NCI-H345 treated with DMSO at 0.1 percent for 48 hours (cell line): ENCODE data around the gene CNNM3.
A peak's percentile ranks its signal among the peaks of the same experiment; 100 is the strongest.
"Not testable (repeated sequence)": the region's sequence is repeated elsewhere in the genome, so short reads cannot be mapped to it uniquely, and the experiment has no call there.

ENCODE experiments used
- DNase-seq: peaks from one replicate; lab custom pipeline; 2025; ENCODE audit not compliant: unreplicated experiment; lab: John Stamatoyannopoulos, UW

Gene CNNM3

DNA sequence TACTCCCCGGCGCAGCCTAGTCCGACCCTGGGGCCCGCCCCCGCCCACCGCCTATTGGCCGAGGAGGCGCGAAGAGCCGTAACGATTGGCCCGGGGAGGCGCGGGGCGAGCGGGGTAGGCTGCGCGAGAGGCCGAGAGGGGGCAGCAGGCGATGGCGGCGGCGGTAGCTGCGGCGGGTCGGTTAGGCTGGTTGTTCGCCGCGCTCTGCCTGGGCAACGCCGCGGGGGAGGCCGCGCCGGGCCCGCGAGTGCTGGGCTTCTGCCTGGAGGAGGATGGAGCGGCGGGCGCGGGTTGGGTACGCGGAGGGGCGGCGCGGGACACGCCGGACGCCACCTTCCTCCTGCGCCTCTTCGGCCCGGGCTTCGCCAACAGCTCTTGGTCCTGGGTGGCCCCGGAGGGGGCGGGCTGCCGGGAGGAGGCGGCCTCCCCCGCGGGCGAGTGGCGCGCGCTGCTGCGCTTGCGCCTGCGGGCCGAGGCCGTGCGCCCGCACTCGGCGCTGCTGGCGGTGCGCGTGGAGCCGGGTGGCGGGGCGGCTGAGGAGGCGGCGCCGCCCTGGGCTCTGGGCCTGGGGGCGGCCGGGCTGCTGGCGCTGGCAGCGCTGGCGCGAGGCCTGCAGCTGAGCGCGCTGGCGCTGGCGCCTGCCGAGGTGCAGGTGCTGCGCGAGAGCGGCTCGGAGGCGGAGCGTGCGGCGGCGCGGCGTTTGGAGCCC lies at the start of gene CNNM3:
CNNM3 (plus strand) TSS at position 142 of the 709 bp plus-strand sequence; CDS start at position 152, 10 bp downstream.
- peak; percentile 86 for DNase-seq

DNA sequence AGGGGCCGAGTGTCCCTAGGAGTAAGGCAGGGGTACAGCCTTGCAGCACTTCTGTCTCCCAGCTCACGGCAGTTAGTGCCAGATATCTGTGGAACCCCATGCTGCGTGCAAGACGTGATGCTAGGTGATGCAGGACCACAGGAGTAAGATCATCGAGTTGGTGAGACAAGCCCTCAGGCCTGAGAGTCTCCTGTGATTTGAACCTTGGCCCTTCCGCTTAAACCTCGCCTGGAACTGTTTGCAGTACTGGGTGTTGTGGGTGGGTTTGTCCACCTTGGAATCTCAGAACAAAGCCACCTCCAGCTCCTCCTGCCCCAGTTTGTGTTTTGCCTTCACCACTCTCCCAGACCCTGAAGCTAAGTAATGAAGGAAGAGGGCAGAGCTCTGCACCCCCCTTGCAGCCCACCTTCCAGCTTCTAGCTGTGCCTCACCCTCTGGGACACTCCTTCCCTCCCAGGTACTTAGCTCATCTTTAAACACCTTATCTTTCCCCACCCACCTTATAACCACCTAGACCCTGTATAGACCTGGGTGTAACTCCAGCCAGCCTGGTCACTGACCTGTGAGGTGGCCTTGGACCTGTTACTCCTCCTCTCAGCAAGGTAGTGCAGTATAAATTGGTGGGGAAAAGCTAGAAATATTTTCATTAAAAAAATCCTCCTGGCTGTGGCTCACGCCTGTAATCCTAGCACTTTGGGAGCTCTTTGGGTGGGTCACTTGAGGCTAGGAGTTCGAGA lies 48.8 kb upstream of the CNNM3 start:
- DNase-seq, result no peak

DNA sequence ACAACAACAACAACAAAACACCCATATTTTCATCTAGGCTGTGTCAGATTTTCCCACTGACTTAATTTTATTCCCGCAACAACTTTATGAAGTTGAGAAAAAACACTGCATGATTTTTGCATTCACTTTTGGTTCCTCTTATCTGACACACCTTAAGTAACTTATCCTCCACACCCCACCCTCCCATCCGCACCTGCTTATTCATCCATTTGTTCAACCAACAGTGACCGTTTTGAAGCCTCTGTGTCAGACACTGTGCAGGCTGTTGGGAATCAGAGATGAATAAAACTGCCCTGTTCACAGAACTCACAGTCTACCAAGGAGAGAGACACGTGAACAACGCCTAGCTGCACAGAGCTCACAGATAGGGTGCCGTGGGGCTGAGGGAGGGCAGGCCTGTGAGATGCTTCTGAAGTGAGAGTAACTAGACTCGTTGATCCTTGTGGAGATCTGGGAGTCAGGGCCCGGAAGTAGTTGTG lies 47.9 kb upstream of the CNNM3 start:
- no peak for DNase-seq

DNA sequence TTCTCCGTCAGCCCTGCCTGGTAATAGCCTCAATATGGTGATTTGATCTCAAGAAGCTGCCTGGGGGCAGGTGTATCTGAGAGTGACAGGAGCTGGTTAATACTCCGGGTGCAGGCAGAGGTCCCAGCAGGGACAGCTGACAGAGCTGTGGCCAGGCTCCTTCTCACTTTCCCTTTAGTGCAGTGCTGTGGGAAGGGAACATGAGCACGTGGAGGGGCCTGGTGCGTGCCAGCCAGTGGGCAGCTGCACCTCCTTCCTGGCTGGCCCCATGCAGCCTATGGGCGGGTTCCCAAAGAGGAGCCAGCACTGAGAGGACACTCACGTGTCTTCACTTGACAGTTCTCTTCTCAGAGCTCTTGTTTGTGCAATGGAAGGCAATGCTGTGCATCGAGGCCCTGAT lies 46.3 kb upstream of the CNNM3 start:
- no peak for DNase-seq

DNA sequence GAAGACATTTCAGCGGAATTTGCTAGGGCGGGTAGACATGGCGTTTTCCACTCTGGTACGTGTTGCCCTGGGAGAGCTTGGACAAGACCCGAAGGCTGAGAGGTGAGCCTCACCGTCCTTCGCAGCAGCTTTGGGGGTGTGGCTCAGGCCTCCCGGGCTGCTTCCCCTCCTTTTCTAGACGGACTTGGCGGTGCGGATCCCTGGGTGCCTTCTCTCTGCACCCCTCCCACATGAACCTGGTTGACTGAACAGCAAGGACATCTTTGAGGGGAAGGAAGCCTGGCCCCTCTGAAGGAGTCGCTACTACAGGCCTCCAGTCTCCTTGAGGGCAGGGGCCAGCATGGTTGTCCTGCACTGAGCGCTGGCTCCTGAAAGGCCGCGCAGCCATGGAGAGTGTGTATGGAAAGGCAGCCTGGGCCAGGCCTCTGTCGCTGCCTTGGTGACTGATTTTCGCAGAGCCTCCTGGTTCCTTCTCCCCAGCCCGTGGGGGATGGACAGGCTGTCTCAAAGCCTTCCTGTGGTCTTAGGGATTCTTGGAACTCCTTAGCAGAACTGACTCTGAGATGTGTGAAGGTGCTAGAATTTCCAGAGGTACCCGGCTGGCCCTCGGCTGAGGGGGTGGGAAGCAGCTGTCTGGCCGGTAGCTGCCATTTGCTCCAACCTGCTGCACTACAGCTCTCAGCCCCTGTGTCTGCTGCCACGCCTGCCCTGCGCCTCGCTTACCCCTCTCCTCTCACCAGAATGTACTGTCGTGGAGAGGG lies 45.4 kb upstream of the CNNM3 start:
- no peak for DNase-seq

DNA sequence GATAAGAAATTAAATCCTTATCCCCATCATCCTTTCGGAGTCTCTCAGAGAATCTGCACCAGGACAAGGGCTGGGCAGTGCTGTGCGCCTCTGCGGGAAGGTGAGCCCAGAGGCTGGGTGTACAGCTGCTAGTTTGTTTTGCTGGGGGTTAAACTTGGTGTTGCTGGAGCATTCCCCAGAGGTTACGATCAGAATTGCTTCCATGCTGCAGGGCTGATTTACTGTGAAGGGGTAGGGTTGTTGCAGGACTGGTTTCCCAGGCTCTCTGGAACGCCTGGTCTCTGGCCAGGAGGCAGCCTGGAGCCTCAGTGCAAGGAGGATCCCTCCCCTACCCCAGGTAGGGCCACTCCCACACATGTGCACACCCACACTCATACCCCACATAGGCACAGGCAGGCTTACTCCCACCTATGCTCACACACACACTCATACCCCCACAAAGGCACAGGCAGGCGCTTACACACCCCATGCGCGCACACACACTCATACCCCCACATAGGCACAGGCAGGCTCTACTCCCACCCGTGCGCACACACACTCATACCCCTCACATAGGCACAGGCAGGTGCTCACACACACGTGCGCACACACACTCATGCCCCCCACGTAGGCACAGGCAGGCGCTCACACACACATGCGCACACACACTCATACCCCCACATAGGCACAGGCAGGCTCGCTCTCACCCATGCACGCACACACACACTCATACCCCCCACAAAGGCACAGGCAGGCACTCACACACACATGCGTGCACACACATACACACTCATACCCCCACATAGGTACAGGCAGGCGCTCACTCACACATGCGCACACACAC lies 44.1 kb upstream of the CNNM3 start:
- DNase-seq, result no peak

DNA sequence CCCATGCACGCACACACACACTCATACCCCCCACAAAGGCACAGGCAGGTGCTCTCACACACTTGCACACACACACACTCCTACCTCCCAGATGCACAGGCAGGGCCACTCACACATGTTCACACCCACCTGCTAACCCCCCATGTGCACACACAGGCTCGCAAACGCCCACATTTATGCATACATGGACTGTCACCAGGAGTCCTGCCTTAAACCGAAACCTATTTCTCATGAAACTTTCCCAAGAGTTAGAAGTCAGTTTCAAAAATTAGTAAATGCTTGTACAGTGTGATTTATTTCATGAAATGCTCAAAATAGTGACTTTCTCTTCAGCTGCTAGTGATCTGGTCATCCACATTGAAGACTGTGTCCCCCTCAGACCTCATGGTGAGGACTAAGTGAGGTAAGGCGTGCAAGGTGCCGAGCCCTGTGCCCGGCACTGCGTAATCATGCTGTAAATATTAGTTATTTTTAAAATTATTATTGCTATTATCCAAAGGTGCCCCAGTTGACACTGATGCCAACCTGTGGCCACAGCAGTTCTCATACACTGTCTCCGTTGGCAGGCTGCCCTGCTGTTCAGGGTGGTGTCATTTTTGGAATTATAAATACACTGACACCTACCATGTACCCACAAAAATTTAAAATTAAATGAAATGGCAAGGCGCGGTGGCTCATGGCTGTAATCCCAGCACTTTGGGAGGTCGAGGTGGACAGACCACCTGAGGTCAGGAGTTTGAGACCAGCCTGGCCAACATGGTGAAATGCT lies 43.0 kb upstream of the CNNM3 start:
- no peak for DNase-seq

DNA sequence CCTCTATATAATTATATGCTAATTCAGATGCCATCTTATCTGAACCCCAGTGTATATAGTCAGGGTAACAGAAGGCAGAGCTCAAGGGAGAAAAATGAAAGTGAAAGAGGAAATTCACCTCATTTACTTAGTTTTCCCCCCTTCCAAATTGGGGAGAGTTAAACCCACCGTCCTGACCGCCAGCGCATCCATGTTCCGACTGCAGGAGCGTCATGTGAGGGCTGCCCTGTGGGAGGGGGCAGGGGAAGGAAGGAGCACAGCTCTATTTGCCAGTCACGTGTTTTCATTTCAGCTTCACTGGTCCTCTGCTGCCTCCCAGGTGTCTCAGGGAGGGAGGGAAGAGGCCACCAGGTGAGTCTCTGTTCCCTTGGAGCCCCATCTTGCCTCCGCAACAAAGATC lies 42.1 kb upstream of the CNNM3 start:
- no peak for DNase-seq

DNA sequence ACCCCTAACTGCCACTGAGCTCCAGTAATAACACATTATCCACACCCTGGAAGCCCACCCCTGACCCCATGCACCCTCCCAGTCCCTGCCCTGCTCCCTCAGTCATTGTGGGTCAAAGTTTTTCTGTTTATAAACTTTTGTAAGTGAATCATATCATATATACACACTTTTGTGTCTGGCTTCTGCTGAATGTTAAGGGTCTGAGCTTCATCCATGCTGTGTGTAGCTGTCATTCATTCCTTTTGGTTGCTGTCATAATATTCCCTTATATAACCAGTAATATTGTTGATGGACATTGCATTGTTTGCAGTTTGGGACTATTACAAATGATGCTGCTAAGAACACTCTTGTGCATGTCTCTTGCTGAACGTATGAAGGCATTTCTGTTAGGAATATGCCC lies 40.9 kb upstream of the CNNM3 start:
- DNase-seq, result no peak

DNA sequence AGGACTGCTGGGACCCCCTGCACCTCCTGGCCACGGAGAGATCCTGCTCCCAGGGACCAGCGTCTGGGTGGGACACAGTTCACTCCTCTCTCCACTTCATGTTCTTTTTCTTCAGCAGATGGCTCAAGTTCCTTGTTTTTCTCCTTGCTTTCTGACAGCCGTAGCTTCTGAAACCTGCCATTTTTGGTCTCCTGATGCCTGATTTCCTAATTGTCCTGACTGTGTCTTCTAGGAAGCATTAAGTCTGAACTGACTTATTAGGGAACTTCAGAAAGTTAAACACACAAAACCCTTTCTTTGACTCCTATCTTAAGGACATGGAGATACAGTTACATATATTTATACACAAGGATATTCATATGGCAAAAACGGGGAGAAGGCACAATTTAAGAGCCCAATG lies 32.7 kb upstream of the CNNM3 start:
- no peak for DNase-seq

DNA sequence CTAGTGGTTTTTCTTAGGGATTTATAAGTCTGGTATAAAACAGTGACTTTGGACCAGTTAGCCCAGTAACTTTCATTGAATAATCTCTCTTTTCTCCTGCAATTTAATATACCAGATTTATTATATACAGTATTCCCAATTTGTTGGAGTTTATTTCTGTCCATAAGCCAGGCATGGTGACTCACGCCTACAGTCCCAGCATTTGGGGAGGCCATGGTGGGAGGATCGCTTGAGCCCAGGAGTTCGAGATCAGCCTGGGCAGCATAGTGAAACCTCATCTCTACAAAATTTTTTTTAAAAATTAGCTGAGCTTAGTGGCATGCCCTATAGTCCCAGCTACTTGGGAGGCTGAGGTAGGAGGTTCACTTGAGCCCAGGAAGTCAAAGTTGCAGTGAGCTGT lies 28.7 kb upstream of the CNNM3 start:
- DNase-seq, result no peak

DNA sequence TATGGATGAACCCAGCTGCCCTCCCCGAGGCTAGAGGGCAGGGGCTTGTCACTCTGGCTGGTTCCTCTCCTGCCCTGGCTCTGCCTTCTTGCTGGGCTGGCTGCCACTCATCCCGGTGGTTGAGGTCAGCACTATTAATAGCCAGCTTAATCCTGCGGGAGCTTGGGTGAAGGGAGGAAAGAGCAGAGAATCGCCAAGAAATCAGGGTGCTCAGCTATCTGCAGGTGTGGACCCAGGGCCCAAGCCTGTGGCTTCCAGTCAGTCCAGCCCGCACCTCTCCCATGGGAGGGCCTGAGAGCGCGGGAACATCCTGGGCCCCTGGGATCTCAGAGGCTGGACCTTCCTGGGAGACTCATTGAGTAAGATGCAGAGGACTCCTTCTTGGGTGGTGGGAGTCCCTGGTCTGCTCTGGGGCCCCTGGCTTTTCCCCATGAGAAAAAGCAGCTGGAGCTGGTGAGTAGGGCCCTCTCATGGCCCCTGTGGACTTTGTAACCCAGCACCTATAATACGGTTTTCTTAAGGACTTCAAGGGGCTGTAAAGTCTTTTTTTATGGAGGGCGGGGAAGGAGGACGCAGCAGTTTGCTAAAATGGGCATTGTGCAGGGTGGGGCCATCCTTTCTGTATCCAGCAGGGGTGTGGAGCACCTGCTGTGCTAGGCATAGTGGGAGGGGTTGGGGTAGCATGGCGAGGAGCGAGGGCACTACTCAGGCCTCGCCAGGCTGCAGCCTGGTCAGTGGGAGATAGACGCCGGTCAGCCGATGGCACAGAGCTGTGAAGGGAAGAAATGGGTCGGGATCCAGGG lies 27.4 kb upstream of the CNNM3 start:
- DNase-seq, result no peak

DNA sequence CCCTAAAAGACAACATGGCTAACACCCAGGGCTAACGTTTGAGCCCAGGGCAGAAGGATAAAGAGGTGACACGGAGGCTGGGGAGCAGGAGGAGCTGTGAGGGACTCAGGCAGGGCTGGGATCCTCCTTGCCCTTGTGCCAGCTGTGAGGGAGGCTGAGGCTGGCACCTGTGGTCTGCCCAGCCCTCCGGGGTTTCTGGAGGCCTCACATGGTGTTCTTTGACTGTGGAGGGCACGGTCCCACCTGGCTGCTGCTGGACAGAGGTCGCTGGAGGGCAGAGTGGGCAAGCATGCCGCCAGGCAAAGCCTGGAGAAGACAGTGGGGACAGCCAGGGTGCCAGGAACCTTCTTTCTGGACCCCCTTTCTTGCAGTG lies 26.8 kb upstream of the CNNM3 start:
- DNase-seq, result no peak

DNA sequence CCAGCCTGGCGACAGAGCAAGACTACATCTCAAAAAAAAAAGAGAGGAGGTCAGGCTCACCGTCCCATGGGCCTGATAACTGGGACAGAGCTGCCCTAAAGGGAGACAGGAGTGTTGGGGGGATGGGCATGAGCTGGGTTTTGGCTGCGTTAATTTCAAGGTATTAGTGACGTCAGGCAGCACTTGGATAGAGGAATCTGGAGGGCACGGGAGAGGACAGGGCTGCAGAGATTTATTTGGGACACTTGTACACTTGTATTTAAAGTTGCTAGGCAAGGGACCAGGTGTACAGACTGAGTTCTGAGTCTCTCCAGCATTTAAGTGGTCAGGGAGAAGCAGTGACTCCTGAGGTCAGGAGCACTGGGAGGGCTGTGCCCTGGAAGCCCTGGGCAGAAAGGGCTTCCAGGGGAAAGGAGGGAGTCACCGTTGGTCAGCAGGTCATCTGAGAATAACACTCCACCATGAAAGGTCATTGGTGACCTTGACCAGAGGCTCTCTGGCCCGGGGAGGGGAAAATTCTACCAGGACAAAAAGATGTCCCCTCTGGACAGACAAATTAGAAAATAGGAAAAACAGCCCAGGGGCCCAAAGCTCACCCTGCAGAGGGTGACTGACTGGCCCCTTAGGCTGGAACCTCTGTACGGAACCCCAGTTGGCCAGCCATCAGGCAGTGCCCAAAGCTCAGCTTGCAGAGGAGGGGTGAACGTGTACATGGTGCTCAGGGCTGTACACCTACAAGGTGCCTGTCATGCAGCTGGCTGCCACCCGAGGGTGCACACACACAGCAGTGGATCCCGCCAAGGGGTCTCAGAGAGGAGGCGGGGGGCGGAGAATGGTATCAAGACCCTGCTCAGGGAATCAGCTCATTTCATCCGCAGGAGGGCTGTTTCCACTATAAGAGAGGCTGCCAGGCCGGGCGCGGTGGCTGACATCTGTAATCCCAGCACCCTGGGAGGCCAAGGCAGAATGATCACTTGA lies 23.0 kb upstream of the CNNM3 start:
- no peak for DNase-seq

DNA sequence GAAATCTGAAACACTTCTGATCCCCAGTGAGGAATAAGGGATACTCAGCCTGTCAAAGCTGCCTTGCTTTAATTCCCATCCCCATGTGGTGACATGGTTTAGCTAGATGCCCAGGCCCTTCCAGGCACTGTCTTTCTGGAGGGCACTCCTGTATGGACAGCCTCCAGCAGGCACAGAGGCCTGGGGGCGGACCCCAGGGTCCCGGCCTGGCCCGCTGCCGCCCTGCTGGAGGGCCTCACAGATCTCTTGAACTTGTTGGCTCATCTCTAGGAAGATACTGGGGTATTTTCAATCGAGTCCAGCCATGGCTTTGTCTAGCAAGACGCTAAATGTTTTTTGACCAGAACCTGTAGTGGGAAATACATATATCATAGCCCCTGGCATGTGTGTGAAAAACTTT lies 21.0 kb upstream of the CNNM3 start:
- DNase-seq, result no peak

DNA sequence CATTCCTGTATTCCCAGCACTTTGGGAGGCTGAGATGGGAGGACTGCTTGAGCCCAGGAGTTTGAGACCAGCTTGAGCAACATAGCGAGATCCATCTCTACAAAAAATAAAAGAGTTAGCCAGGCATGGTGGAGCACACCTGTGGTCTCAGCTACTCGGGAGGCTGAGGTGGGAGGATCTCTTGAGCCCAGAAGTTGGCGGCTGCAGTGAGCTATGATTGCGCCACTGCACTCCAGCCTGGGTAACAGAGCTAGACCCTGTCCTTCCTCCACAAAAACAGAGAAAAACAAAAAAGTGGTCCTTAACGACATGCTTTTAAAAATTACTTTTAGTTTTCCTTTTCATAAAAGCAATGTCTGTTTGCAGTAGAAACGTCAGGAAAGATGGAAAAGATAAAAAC lies 19.6 kb upstream of the CNNM3 start:
- DNase-seq, result not testable (repeated sequence)

DNA sequence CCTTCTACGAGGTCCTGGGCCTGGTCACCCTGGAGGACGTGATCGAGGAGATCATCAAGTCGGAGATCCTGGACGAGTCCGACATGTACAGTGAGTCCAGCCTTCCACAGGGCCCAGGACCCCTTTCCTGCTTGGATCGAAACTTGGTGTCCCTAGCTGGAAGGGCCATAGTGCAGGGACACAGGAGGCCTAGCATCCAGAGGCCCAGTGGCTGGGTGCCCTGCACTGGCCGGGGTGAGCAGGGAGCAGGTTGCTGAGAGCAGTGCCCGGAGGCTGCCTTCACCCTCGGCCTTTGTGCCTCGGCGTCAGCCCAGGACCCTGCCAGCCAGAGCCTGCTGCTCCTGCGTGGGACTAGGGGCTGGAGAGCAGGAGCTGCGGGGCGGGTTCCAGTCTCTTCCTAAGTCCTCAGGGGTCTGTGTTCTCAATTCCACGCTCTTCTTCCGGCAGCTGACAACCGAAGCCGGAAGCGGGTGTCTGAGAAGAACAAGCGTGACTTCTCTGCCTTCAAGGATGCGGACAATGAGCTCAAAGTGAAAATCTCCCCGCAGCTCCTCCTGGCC lies 18.9 kb upstream of the CNNM3 start:
- no peak for DNase-seq
